ENCODE data around the gene ARHGAP6. TPM values are rescaled to one million over a fixed set of nuclear protein-coding genes. Genes with fewer than 3 reads are reported as not detected.

Gene ARHGAP6
- total and polyA plus RNA-seq, 2 donors (not counting 3 experiments of a cell fraction or from before 2014, with no cell fraction given): 0.69 to 0.83 TPM

- no peaks in the 10 kb centered on the region for H3K9me3 ChIP-seq (replicated peaks; ENCODE audit: control insufficient read depth, insufficient read depth, low read length)
- no peak overlapping the region for H3K27ac ChIP-seq (ENCODE audit: insufficient read depth, low read depth, low read length)
- TF ChIP-seq MYC (IDR thresholded peaks at IDR 0.05; ENCODE audit: low read depth, low read length) (no peak), FOS (IDR thresholded peaks at IDR 0.05; ENCODE audit: borderline replicate concordance, insufficient read depth, low read length) (no peak), EZH2 (IDR thresholded peaks at IDR 0.05; ENCODE audit: borderline replicate concordance, low read depth, low read length, severe bottlenecking) (no peak), JUN (IDR thresholded peaks at IDR 0.05; ENCODE audit: borderline replicate concordance, insufficient read depth, insufficient read length, low read depth) (no peak), CTCF (IDR thresholded peaks at IDR 0.05; ENCODE audit: extremely low read depth in 1 of 2, insufficient read depth in 1 of 2, low read depth in 1 of 2, low read length in 2 of 2) (no peak), POLR2AphosphoS5 (IDR thresholded peaks at IDR 0.05; ENCODE audit: insufficient read depth, low read depth, low read length) (no peak), POLR2A (IDR thresholded peaks at IDR 0.05; ENCODE audit: low read depth, low read length) (no peak)
- H3K4me1 ChIP-seq (ENCODE audit: control insufficient read depth, extremely low read depth, insufficient read depth, low read length): no peaks in the 10 kb centered on the region
- no peak overlapping the region for H3K4me3 ChIP-seq (replicated peaks in 1 of 3; ENCODE audit: insufficient read depth in 1 of 3, low read depth in 1 of 3, low read length in 3 of 3)
- no peak overlapping the region for H2AFZ ChIP-seq (ENCODE audit: low read depth, low read length)
- no peaks in the 10 kb centered on the region for H3K9me1 ChIP-seq (replicated peaks; ENCODE audit: control insufficient read depth, extremely low read depth, insufficient read depth, low read length)
- no peak overlapping the region for H3K4me2 ChIP-seq (ENCODE audit: insufficient read depth, low read length)
- no peaks in the 10 kb centered on the region for H3K36me3 ChIP-seq (ENCODE audit: control insufficient read depth in 2 of 2, extremely low read depth in 1 of 2, insufficient read depth in 2 of 2, low read length in 2 of 2)
- H3K9ac ChIP-seq (replicated peaks; ENCODE audit: extremely low read depth, insufficient read depth, low read length): no peak overlapping the region
- dilution Hi-C loops (cut with MboI; ENCODE audit: extremely low pct_ligation_motif_present, low sequenced_read_pairs) (no loop called here), intact Hi-C loops (cut with micrococcal nuclease) (no loop called here)
- no peaks in the 10 kb centered on the region for H4K20me1 ChIP-seq (replicated peaks; ENCODE audit: control insufficient read depth, extremely low read depth, insufficient read depth, low read length)
- FAIRE-seq: no peak
- ChIA-PET POLR2A (no interaction called here), CTCF (no interaction called here)
- BruUV-seq (replicated peaks): no TSS peak
- no peaks in the 10 kb centered on the region for H3K27me3 ChIP-seq (ENCODE audit: control insufficient read depth in 2 of 2, insufficient read depth in 2 of 2, low read length in 2 of 2)
- H3K79me2 ChIP-seq (ENCODE audit: control insufficient read depth, insufficient read depth, low read length): no peaks in the 10 kb centered on the region
- no peak for DNase-seq (ENCODE audit: low read depth, low spot score)
Measured at GRCh38 chrX:11290416-11291102, 375.2 kb downstream of the ARHGAP6 start.
